Colonic mucosa (tissue), 4 donors: ENCODE measurements around the gene GOLGA8B. TPM values are rescaled to one million over a fixed set of nuclear protein-coding genes. Genes with fewer than 3 reads are reported as not detected.

Experiments
- DNase-seq: peaks from one replicate; pipeline ENCODE4 v3.0.0-alpha.2; 2020
- H3K27ac ChIP-seq: fragments of 200-600 bp; one replicate; pipeline ENCODE4 v1.8.0; 2021
- H3K27me3 ChIP-seq: fragments of 200-600 bp; one replicate; pipeline ENCODE4 v1.8.0; 2021
- H3K36me3 ChIP-seq: fragments of 200-600 bp; one replicate; pipeline ENCODE4 v1.8.0; 2021
- H3K4me1 ChIP-seq: fragments of 200-600 bp; one replicate; pipeline ENCODE4 v1.8.0; 2021; ENCODE audit warnings: mild to moderate bottlenecking
- H3K4me3 ChIP-seq: fragments of 200-600 bp; one replicate; pipeline ENCODE4 v1.8.0; 2021
- H3K9ac ChIP-seq, 2 donors: one replicate each; pipeline ENCODE4 v1.7.0; 2013; ENCODE audit warnings: control low read depth in 2 of 2, low read depth in 2 of 2, low read length in 2 of 2
- H3K9me3 ChIP-seq: fragments of 200-600 bp; one replicate; pipeline ENCODE4 v1.8.0; 2021
- CTCF ChIP-seq: fragments of 200-600 bp; IDR thresholded peaks from one replicate; pipeline ENCODE4 v1.8.0; 2022; ENCODE audit warnings: antibody characterized with exemption, mild to moderate bottlenecking
- intact Hi-C: fragments of 100-400 bp; cut with DNase I; formaldehyde crosslinking; loops from one replicate; pipeline ENCODE4 v1.14.1; 2022
- total RNA-seq, 2 donors: library from RNA; stranded (reverse); fragmentation: NEBNext Ultra II Directional in 1 of 2; extraction: Animal tissue kit (Norgen Biotek cat#: 25700) in 1 of 2; gene quantifications; one replicate each; pipeline ENCODE4 v1.2.1, GENCODE V29; 2021
- donor health status: healthy.
- donor health status: DM: no; HTN: no; CAD: no.
- donor health status: DM: no; HTN: no; CAD: no.

GOLGA8B gene
- total RNA-seq, 2 donors from 2014 or later, result 10.2 to 20.7 TPM

- H3K9me3 ChIP-seq, result no peaks in the 10 kb centered on the region
- H3K27me3 ChIP-seq, result no peaks in the 10 kb centered on the region
- no peak overlapping the region for H3K9ac ChIP-seq
- no peaks in the 10 kb centered on the region for H3K36me3 ChIP-seq
- no peak overlapping the region for H3K27ac ChIP-seq
- TF ChIP-seq CTCF, result no peak
- H3K4me1 ChIP-seq, result no peaks in the 10 kb centered on the region
- intact Hi-C loops, result no loop called here
- H3K4me3 ChIP-seq, result no peak overlapping the region
- no peak for DNase-seq
Measured at GRCh38 chr15:34620814-34621213, 37.4 kb upstream of the GOLGA8B start.

- no peaks in the 10 kb centered on the region for H3K4me1 ChIP-seq
- no peak for TF ChIP-seq CTCF
- intact Hi-C loops, result no loop called here
- DNase-seq, result no peak
- H3K9me3 ChIP-seq, result no peaks in the 10 kb centered on the region
- H3K27me3 ChIP-seq, result no peaks in the 10 kb centered on the region
- H3K9ac ChIP-seq, result no peak overlapping the region
- H3K27ac ChIP-seq, result no peak overlapping the region
- no peak overlapping the region for H3K4me3 ChIP-seq
- no peaks in the 10 kb centered on the region for H3K36me3 ChIP-seq
Measured at GRCh38 chr15:34620142-34620541, 36.7 kb upstream of the GOLGA8B start.

DNA sequence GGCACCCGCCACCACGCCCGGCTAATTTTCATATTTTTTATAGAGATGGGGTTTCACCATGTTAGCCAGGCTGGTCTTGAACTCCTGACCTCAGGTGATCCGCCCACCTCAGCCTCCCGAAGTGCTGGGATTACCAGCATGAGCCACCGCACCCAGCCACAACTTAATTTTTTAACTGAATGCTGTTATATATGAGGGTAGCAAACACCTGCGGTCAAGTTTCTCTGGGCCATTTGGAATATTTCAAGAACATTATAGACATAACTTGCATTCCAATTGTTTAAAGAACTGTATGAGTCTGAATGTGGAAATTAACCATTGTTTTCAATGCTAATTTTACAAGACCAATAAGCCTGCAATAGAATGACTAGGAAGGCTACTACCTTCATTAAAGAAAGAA lies 35.7 kb upstream of the GOLGA8B start:
- no peaks in the 10 kb centered on the region for H3K27me3 ChIP-seq
- H3K4me3 ChIP-seq, result no peak overlapping the region
- intact Hi-C loops, result loop anchor here (10.0 kb wide), 1 partner anchor 296 kb away; no protein-coding TSS in a partner anchor
- no peak overlapping the region for H3K27ac ChIP-seq
- no peak for DNase-seq
- no peaks in the 10 kb centered on the region for H3K36me3 ChIP-seq
- H3K4me1 ChIP-seq, result no peaks in the 10 kb centered on the region
- TF ChIP-seq CTCF, result no peak
- no peak overlapping the region for H3K9ac ChIP-seq
- no peaks in the 10 kb centered on the region for H3K9me3 ChIP-seq

GRCh38 chr15:34618073-34618472 lies 34.6 kb upstream of the GOLGA8B start:
- no peak for DNase-seq
- Histone ChIP-seq H3K36me3 (no peaks in the 10 kb centered on the region), H3K27me3 (no peaks in the 10 kb centered on the region), H3K4me1 (no peaks in the 10 kb centered on the region), H3K4me3 (no peak overlapping the region), H3K27ac (no peak overlapping the region), H3K9me3 (no peaks in the 10 kb centered on the region), H3K9ac (no peak overlapping the region)
- intact Hi-C loops, result loop anchor here (10.0 kb wide), 1 partner anchor 297 kb away; no protein-coding TSS in a partner anchor
- TF ChIP-seq CTCF, result no peak

DNA sequence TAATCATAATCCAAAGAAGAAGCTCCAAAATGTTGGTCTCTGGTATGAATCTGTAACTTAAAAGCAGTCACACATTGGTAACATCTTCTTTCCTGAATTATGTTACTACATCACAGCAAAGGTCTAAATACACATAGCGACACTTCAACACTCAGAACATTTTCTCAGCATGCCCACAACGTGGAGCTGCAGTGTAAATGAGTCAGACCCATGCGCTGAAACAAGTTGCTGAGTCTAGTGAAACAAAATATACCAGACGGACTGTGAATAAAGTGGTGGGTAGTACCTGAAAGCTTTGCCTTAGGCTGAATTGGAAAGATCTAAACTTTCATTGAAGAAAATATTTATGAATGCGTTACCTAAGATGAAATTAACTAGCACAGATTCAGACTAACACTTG lies 33.2 kb upstream of the GOLGA8B start:
- no peaks in the 10 kb centered on the region for H3K36me3 ChIP-seq
- H3K27ac ChIP-seq, result no peak overlapping the region
- no peak for TF ChIP-seq CTCF
- H3K9ac ChIP-seq, result no peak overlapping the region
- H3K27me3 ChIP-seq, result no peaks in the 10 kb centered on the region
- no peak for DNase-seq
- intact Hi-C loops, result loop anchor here (10.0 kb wide), 1 partner anchor 298 kb away; no protein-coding TSS in a partner anchor
- H3K4me3 ChIP-seq, result no peak overlapping the region
- H3K4me1 ChIP-seq, result no peaks in the 10 kb centered on the region
- H3K9me3 ChIP-seq, result no peaks in the 10 kb centered on the region
